EH (cell line): ENCODE measurements around the gene CCDC89.
"Not testable (repeated sequence)": the region's sequence is repeated elsewhere in the genome, so short reads cannot be mapped to it uniquely, and the experiment has no call there.

Experiments used
- DNase-seq: peaks from one replicate; pipeline ENCODE4 v3.0.0-alpha.2; 2015; ENCODE audit warnings: low read depth

Gene CCDC89

DNA sequence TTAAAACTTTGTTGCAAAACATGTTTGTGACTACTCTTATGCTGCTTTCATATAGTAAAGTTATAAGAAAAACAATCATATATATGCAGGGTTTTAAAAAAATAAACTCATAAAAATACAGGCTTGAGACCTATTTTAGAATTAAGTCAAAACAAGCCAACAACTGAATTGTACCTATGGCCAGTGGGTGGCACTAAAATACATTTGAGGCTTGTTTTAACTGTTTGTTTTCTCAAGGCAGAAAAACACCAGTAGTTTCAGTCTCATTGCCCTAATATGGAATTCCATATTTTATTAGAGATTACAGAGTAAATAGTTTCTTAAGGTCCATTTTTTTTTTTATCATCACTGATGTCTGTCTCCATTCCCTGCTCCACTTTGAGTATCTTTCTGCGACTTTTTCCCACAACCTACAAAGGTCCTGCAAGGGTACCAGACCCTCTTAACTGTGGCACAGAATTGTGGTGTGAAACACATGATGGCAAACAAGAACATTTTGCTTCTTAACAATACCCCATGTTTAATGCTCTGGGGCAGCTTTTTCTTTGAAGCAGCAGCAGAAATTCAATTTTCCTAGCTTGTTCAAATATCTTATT is 8.5 kb upstream of the CCDC89 start:
- DNase-seq: peak; percentile 74

DNA sequence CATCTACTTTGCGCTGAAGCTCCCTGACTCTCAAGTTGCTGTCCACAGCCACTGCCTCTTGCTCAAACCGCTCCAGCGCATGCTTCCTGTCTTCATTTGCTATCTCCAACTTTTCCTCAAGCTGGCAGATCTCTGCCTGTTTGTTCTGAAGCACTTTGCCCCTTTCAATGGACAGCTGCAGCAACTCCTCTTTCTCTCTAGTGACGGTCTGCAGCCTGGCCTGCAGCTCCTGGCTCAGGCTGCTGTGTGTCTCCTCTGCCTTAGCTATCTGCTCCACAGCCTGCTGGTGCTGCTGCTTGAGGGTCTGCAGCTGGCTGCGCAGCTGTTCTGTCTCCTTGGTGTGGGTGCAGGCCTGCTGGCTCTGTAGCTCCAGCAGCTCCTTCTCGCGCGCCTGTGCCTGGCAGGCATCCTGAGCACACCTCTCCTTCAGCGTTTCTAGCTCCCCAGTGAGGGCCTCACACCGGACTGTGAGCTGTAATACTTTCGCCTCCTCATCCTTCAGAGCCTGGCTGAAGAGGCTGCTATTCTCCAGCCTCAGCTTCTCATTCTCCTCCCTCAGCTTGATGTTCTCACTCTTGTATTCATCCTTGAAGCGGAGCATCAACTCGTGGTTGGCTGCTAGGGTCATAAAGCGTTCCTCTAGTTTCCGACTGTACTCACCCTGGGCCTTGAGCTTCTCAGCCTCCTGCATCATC is 723 bp downstream of the CCDC89 start:
- no peak for DNase-seq

- peak; percentile 58 for DNase-seq
Measured at GRCh38 chr11:85682330-85683305, 3.4 kb downstream of the CCDC89 start.

GRCh38 chr11:85680897-85681296 is 5.1 kb downstream of the CCDC89 start:
- DNase-seq: no peak

GRCh38 chr11:85679576-85679975 is 6.4 kb downstream of the CCDC89 start:
- DNase-seq: no peak

DNA sequence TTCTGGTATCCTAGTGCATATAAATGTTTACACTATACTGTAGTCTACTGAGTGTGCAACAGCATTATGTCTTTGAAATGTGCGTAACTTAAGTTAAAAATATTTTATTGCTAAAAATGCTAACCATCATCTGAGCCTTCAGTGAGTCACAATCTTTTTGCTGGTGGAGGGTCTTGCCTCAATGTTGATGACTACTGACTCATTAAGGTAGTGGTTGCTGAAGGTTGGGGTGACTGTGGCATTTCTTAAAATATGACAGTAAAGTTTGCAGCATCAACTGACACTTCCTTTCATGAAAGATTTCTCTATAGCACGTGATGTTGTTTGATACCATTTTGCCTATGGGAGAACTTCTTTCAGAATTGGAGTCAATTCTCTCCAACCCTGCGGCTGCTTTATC is 12.6 kb downstream of the CCDC89 start:
- DNase-seq: no peak

- no peak for DNase-seq
Measured at GRCh38 chr11:85672105-85672902, 13.7 kb downstream of the CCDC89 start.

- DNase-seq: not testable (repeated sequence)
Measured at GRCh38 chr11:85670949-85671663, 14.9 kb downstream of the CCDC89 start.

DNA sequence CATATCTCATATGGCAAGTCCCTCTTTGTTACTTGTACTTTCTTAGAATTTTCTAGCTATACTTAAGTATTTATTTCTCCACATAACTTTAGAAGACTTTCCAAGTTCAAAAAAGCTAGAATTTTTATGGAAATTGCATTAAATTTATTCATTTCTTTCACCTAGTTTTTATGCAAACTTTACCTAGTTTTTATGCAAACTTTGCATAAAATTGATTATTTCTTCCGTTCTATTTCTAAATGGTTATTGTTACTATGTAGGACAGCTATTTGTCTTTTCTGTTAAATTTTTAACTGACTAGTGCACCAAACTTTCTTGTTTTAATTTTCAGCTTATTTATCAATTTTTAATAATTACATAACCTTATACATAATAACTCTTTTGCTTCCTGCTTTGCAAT is 17.8 kb downstream of the CCDC89 start:
- no peak for DNase-seq

DNA sequence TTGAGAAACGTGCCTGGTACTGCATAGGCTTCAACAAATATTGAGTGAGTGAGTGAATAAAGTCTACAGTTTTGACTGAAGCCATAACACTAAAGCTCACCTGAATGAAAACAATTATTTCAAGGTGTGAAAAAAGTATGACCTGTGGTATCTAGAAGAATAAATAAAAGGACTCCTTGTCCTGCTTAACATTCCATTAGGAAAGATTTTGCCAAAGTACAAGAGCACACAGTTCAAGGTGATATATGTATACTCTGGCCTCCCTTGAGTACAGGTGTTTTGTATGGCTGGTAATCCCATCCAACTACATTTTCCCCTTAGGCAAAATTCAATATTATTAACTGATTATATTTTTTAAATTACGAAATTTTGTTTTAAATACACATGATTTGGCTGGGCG is 19.3 kb downstream of the CCDC89 start:
- DNase-seq: no peak

- no peak for DNase-seq
Measured at GRCh38 chr11:85665733-85666132, 20.3 kb downstream of the CCDC89 start.

GRCh38 chr11:85664615-85665481 is 21.1 kb downstream of the CCDC89 start, which contains the start of gene CREBZF:
Gene CREBZF, minus strand, starts transcription at chr11:85665129. Its CDS starts 254 bp downstream, at chr11:85664875.
- peak; percentile 93 for DNase-seq

DNA sequence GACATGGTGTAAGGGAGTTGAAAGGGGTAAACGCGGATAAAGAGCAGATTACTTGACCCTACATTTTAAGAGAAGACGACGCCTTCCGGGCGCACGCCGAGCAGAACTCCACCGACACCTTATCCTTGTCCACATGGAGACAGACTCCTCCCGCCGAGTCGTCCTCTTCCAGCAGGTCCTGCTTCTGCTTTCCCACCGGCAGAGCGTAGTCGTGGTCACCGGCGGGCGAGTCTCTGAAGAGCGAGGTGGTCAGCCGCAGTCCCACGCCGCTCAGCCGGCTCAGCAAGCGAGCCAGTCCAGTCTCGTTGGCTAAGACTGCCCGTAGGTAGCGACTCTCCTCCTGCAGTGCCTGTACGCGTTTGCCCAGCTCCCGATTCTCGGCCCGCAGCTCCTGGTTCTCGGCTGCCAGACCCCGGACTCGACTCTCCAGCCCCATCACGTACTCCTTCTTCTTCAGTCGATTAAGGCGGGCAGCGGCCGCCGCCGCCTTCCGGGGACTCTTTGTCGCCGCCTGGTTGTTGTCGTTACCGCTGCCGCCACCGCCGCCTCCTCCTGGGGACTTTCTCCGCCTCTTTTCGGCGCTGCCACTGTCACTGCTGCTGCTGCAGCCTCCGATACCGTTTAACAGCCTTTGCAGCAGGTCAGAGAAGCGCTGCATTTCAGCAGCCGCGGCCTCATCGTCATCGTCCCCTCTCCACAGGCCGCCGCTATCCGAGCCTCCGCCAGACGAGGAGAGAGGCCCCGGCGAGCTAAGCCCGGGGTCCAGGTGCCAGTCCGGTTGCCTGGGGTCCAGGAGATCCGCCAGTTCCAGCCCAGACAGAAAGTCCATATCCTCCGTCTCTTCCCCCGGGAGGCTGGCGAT is 22.0 kb downstream of the CCDC89 start:
- DNase-seq: peak; percentile 75

- peak; percentile 17 for DNase-seq
Measured at GRCh38 chr11:85663080-85663752, 22.8 kb downstream of the CCDC89 start.

DNA sequence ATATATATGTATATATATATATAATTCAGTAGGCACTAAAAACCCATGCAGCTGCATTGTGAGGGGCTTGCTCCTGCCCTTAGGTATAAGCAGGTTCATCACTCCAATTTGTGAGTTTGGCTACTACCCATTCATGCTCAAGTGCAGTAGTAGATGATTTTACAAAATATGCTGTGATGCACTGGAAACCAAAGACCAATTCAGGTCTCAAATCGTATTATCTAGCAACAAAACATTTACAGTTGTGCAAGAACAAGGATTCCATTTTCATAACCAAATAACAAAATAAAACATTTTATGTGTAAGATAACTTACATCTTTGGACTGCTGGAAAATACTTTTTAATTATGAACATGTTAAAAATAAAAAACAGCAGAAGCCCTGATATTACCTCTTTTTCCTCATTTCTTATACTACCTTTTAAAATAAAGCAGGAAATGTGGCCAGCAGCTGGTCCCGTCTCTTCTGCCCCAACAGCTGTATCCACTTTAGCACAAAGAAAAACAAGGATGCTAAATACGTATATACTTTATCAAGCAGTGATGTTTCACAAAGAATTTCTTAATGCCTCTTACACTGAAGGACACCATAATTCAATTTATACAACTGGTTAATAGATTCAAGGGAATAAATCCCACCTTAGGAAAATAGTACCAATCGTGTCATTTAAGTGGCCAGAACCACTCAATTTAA is 23.9 kb downstream of the CCDC89 start:
- peak; percentile 34 for DNase-seq

DNA sequence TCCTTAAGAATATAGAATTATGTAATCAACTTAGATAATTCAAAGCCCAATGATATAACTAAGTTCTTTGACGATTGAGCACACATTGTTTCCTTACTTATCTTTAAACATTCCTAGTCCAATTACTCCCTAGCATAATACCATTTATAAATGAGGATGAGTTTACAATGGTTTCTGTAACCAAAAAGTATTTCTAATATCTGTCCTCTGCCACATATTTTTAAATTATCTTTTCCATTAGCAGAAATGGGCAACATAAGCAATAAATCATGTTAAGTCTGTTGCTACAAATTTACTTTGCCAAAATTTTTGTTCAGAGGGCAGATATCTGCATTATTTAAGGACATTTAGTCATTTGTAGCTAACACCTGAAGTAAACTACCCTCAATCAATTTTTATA is 27.8 kb downstream of the CCDC89 start:
- no peak for DNase-seq

DNA sequence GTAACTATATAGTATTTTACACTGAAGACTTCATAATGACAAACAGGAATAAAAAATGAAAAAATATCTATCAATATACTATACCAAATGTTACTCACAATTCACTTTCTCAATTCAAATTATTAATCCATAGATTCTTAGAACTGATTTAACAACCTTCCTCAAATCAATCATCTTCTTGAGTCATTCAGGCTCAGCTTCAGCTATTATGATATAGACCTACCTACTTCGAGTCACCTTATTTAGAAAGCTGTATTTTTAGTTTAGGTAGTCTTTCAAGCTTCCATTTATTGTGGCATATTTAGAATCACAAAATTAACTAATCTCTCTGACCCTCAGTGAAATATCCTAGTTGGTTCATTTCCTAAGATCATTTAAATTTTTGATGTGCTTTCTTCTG is 29.2 kb downstream of the CCDC89 start:
- DNase-seq: no peak

DNA sequence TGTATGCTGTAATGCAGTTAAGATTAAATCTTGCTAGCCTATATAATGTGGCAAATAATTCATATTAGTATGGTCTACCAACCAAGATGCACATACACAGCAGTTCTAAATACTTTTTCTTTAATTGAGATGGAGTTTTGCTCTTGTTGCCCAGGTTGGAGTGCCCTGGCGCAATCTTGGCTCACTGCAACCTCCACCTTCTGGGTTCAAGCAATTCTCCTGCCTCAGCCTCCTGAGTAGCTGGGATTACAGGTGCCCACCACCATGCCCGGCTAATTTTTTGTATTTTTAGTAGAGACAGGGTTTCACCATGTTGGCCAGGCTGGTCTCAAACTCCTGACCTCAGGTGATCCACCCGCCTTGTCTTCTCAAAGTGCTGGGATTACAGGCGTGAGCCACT is 31.7 kb downstream of the CCDC89 start:
- not testable (repeated sequence) for DNase-seq
